ENCODE results near the gene ATP6V0E1.

DNA sequence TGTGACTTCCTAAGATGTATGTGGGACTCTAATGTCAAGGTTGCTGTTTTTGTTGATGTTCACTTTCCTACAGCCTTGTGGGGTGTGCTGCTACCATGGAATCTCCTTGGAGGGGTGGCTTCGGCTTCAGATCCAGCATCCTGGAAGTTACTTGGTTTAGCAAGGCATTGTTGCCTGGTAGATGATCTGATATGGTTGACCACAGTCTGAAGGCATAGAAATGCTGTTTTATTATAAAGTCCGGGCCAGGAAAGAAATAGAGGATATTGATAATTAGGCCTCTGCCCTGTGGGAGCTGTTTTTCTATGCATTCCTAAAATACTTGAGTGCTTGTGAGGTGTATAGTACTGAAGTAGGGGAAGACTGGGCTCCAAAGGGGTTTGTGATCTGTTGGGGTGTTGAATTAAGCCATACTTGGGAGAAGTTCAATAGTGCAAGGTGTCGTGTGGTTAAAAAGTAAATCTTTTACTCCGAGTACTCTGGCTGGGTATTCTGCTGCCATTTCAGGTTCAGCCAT lies 45.3 kb downstream of the ATP6V0E1 start:
- no peak for TF ChIP-seq ZNF274 (IDR thresholded peaks at IDR 0.05; ENCODE audit: low read depth, low read length)
- TF ChIP-seq, protein P1, sequence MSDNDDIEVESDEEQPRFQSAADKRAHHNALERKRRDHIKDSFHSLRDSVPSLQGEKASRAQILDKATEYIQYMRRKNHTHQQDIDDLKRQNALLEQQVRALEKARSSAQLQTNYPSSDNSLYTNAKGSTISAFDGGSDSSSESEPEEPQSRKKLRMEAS (IDR thresholded peaks at IDR 0.05), result no peak
- TF ChIP-seq POLR2AphosphoS5 (IDR thresholded peaks at IDR 0.05; ENCODE audit: low read depth, low read length), result no peak
- no peak for TF ChIP-seq CTCF (IDR thresholded peaks at IDR 0.05 in 2 of 3, conservative IDR thresholded peaks at IDR 0.05 in 1 of 3; ENCODE audit: borderline replicate concordance in 1 of 3, insufficient read depth in 1 of 3, low read depth in 2 of 3, low read length in 2 of 3)
- no peak for TF ChIP-seq SIN3A (IDR thresholded peaks at IDR 0.05; ENCODE audit: low read depth)
- TF ChIP-seq EZH2 (IDR thresholded peaks at IDR 0.05), result no peak
- TF ChIP-seq TCF7L2 (IDR thresholded peaks at IDR 0.05; ENCODE audit: borderline replicate concordance, extremely low read depth, insufficient read depth, insufficient read length), result no peak
- TF ChIP-seq RAD21 (IDR thresholded peaks at IDR 0.05; ENCODE audit: low read depth), result no peak
- no peak for TF ChIP-seq ZFX (IDR thresholded peaks at IDR 0.05)
- no peak for TF ChIP-seq POLR2A (IDR thresholded peaks at IDR 0.05; ENCODE audit: borderline replicate concordance, extremely low read depth, insufficient read depth, insufficient read length)
- no peak for TF ChIP-seq JUND (IDR thresholded peaks at IDR 0.05)

All from HCT116 (cell line).